GM19023 (cell line): ENCODE data around the gene BACE2.

Source experiments
- ATAC-seq: cut with Tn5 transposase; IDR thresholded peaks from one replicate; pipeline ENCODE4 v1.9.1; 2021; ENCODE audit warnings: mild to moderate bottlenecking, moderate library complexity; ENCODE audit not compliant: unreplicated experiment

BACE2 gene

DNA sequence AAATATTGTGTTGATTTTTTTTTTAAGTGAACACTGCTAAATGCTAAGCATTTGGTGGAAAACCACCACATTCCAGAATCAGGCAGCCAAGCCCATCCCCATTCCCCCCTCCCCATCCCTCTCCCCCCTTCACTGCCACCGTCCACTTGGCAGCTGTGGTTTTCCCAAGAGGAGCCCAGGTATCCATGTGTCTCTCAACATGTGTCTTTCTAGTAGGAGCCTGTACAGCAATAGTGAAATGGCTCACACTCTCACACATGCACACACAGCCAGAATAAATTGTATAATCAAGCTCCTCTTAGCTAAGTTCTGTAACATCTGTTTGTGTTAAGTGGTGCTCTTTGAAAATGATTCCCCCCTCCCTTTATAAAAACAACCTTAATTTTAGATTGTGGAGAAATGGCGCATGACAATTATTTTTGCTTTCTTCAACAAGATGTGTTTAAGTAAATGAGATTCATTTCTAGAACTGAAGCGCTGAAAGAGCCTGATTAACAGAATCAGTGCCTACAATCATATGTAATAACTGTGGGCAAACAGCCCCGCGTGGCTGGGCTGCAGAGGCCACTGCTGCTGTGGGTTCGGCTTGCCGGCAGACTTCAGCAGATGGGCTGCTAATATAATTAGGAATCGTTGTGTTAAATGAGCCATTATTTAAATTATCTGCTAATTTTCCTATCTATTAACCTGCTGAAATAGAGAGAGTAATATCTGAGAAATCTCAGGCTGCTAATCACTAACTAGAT lies 43.3 kb downstream of the BACE2 start:
- no peak for ATAC-seq

DNA sequence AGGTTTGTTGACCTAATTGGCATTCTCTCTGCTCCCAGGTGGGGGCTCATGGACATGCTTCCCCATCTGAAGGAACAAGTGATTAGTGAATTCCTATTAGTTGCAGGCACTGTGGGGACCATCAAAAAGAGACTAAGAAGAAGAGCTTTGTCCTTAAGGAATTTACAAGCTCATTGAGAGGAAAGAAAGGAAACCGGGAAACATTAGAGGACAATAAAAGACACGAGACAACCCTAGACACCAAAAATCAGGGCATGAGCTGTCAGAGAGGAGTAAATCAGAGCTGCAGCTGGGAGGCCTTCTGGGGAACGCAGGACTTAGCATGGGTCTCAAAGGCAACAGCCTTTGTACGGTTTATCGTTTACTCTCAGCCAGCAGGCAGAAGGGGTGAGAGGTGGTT lies 45.1 kb downstream of the BACE2 start:
- no peak for ATAC-seq

DNA sequence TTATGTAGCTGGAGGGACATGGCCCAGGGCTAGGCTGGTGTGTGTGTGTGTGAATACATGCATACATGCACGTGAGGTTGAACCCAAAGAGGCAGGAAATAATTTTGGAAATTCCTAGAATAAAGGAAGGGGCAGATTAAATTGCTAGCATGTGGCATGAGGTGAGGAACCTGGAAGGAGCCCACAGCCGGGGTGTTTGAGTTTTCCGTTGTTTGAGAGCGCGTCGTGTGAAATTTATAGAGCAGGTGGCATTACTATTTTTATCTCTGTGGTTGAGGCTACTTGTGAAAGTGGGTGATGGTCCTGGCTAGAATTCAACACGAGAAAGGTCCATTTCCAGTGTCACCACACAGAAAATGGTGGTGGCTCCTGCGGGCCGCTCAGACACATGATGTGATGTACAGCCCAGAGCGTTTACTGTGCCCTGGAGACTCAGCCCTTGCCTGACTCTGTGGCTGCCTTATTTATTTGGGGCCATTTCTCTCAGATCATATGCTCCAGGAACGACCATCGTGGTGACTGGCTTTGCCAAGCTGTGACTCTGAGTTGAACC lies 48.0 kb downstream of the BACE2 start:
- ATAC-seq, result no peak

DNA sequence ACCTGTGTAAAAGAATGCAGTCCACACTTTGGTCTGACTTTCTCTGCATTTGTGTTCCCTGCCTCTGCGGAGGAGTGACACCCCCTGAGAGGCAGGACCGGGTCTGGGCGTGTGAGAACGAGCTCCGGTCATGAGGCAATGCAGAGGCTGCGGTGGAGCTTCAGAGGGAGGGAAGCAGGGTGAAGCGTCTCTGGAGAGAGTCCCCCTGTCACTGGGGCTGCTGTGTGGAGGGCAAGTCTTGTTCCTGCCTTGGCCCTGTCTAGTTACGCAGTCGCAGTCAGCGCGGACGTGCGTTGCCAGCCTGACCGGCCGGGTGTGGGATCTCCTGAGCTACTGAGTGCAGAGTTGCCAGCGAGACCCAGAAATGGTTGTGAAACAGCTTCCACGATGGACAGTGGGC lies 48.5 kb downstream of the BACE2 start:
- no peak for ATAC-seq

DNA sequence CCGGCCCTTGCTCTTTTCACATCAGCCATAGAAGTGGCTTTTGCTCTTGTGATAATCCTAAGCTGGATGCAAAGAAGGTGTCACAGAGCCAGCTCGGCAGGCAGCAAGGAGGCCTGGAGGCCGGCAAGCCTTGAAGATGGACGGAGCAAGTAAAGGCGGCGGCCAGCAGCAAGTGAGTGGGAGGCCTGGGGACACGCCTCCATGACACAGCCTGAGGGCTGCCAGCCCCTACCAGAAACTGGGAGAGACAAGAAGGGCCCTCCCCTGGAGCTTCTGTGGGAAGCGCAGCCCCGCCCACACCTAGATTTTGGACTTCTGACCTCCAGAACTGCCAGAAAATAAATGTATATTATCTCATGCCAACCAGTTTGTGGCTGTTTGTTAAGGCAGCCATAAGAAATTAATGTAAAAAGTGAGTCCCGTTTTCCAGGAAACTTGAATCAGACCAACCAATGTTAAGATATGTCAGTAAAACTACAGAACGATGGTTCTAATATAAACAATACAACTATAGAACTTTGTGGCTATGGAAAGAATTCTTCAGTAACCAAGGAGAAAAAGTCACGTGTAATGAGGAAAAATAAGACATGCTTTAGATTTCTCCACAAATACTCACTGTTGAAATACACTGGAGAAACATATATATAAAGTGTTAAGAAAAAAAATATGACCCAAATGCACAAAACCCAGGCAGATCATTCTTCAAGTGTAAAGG lies 49.9 kb downstream of the BACE2 start:
- no peak for ATAC-seq

DNA sequence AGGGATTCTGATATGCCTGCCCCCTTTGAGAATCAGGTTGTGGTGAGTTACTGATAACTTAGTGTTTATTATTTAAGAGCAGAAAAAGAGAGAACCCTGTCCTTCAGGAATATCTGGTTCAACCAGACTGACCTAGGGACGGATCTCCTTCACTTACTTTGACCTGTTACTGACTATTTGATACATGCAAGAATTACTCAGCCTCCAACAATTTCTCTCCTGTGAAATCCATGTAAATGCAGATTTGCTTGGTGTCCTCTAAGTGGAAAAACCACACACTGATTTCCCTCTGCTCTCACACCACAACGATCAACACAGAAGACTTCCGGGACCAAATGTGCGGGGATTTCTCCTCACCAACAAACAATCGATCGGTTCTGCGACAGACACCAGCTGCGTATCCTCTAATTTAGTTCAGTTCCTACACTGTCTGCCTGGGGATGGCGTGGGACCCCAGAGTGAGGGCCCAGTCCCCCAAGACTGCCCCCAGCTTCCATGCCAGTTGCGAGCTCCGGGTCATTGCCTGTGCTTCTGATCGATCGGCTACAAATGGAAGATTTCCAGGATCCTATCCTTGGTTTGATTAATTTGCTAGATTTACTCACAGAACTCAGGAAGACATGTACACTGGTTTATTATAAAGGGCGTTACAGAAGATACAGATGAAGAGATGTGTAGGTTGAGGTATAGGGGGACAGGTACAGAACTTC lies 51.7 kb downstream of the BACE2 start:
- ATAC-seq, result no peak

DNA sequence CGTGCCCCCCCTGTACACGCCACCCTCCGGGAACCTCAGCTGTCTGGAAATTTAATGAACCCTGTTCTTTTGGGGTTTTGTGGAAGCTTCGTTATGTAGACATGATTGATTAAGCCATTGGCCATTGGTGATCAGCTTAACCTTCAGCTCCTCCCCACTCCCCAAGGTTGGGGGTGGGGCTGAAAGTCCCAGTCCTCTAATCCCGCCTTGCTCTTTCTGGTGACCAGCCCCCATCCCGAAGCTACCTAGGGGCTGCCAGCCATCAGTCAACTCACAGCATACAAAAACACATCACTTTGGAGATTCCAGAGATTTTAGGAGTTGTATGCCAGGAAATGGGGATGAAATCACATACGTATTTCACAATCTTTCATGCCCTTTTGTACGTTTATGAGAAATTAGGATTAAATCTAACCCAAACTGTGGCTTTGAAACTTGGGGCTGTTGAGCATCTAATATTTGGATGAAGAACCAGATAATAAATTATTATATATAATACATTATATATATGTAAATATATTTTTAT lies 52.3 kb downstream of the BACE2 start:
- ATAC-seq, result no peak

DNA sequence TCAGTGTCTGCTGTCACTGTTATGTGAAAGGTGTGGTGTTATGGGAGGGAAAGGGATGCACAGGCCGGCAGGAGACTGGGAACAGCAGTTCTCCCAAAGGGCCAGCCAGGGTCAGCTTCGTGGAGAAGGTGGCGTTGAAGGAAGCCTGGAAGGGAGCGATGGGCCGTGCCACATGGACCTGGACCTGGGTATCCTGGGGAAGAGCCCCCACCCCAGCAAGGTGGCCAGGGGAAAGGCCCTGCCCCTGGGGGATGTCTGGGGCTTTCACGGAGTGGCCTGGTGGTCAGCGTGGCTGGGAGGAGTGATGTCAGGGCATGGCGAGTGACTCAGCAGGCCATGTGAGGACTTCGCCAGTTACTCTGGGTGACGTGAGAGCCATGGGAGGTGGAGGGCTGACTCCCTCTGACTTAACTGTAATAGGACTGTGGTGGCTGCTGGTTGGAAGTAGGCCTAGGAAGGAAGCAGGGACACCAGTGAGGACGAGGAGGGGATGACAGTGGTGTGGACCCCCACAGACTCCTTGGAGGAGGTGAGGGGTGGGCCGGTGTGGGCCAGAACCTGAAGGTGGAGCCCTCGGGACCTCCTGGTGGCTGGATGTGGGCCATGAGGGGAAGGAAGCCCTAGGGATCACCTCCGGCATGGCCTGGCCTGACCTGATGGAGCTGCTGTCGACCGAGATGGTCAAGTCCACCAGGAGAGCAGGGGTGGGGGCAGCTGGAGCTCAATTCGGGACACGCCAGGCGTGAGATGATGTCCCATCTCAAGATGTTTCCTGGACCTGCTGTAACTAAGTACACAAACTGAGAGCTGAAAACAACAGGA lies 54.5 kb downstream of the BACE2 start:
- ATAC-seq, result no peak

DNA sequence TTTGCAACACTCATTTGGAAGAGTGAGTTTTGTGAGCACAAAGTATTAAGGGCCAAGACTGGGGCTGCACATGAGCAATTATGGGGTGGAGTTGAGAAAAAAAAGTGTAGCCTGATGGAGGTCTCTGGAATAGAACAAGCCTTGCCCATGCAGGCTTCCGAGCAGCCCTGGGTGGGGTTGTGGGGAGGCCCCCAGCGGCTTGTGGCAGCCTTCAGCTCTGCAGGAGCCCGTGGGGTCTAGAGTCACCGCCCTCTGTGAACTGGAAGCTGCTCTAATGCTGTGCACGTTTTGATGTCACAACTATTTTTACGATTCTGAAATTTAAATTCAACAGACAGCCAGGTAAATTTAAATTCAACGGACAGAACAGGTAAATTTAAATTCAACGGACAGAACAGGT lies 58.9 kb downstream of the BACE2 start:
- no peak for ATAC-seq

DNA sequence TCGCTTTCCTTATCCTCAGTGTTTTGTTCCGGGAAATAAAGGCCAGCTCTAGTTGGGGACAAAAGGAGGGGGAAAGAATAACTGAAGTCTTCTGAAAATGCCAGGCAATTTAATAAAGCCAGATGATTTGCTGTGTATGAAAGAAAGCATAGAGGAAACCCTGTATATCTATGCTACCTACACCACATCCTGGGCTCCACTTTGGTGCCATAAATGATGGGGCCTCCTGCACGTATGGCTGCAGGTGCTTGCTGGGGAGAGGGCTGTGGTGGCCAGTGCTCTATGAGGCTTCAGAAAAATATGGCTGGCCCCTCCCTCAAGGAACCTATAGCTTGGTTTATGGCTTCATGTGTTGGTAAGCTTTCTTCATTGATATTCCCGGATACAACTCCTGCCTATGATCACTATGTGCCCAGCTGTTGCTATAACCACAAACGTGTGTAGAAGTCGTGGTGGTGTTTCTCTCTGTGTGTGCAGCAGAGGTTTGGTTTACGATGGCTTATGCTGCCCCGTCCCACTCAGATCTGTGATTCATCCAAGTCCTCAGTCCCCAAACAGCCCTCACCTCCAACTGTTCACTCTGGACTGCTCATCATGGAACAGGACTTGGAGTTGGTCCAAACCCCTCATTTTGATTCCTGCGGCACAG lies 59.5 kb downstream of the BACE2 start:
- ATAC-seq, result no peak

DNA sequence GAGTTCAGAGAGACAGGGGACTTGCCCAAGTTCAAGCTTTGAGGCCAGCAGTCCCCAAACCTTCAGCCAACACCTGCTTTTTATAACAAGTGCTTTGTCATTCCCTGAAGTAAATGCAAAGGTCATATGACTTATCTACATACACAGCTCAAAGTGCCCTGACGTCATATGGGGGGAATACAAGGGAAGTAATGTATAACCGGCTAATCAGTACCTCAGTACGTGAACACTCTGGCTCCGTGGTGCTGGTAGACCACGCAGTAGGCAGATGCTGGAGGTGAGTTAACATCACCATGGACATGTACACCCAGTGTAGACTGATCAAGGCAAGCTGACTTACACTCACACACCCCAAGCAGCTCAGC lies 60.0 kb downstream of the BACE2 start:
- no peak for ATAC-seq

DNA sequence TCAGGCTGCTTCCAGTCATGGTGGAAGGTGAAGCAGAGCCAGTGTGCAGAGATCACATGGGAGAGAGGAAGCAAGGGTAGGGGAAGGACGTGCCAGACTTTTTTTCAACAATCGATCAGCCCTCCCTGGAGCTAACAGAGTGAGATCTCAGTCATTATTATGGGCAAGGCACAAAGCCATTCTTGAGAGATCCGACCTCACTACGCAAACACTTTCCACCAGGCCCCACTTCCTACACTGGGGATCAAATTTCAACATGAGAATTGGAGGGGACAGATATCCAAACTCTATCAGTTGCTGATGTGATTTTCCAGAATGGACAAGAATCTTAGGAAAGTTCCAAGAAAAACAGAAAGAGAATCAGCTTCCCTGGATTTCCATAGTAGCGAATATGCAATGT lies 60.5 kb downstream of the BACE2 start:
- ATAC-seq, result no peak

DNA sequence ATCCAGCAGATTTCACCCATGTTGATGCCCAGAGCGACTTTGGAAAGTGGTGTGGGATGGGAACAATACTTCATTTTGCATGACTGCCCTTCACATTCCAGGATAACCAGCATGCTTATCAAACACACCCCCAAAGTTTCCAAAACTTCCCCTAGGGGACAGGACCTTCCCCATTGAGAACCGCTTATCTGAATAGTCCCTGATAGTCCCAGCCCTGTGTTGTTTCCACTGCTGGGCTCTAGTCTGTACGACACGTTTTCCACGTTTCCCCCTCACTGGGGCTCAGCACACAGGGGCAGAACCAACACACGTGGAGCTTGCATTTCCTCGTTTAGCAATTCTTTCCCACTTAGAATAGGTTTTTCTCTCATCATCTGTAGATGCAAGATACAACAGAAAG lies 61.0 kb downstream of the BACE2 start:
- no peak for ATAC-seq

DNA sequence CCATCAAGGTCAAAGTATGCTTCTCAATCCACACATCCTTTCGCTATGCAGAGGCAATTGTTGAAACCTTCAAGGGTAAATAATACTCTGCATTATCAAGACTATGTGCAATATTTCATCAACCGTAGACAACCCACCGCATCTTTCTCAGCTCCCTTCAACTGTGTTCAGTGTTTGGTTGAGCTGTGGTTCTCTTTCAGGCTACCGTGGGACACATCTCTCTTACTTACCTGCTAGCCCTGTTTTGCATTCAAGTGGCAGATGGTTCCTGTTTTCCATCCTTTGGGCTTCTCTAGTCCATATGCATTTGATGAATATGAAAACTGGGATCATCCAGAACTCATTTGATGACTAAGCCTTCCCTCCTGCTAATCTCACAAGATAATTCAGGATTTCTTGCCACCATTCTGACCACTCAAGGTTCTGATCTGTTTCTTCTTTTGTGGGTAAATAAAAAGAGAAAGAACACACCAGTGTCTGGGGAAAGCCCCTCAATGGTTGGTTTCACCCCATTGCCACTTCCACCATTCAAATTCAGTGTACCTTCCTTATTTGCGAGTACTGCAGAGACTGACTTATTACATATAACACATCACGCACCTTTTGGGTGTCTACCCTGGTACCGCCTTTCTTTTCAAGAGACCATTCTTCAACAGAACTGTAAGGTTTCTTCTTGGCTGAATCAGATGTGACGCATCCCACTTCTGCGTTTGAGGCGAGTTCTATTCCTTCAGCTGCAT lies 61.7 kb downstream of the BACE2 start:
- no peak for ATAC-seq

DNA sequence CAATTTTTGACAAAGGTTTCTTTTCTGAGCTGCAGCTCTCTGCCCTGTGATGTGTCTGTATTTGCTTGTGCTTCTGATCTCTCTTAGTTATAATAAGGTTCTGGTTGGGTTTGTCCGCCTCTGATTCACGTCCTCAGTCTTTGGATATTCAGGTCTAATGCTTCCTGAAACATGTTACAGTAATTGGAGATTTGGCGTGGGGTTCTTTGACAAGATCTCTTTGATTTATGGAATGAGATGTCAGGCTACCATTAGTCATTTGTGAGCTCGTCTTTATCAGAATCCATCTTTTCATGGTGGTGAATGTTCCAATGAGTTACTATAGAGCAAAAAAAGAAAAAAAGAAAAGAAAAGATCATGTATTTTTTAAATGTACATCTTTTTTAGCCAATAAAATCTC lies 62.5 kb downstream of the BACE2 start:
- no peak for ATAC-seq

DNA sequence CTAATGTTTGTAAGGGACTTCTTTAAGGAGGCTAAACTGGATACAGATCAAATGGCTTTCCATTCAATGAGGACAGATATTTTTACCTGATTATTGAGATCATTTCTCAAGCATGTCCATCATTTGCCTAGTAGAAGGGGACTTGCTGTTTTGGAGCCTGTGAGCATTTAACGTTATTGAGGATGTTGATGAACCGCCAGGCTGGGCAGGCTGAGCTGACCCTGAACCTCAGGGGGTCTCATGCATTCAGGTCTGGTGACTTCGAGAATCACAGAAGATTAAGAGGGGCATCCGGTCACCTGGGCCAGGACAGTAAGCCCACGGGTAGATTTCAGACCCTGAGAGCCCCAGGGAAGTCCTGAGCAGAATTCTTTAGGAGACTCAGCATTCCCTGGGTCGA lies 63.1 kb downstream of the BACE2 start:
- ATAC-seq, result no peak

DNA sequence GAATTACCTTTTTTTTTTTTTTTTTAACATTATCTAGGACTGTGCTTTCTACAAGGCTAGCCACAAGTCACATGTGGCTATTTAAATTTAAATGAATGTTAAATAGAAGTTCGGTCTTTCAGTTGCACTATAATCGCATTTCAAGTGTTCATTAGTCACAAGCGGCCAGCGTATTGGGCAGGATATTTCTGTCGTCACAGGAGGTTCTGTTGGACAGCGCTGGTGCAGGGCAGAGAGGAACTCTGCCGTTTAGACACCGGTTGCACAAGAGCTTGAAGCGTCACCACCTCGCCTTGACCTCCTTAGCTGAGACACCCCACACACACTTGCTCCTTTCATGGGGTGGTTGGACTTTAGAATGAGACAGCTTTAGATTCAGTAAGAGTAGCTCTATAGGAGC lies 64.1 kb downstream of the BACE2 start:
- ATAC-seq, result no peak

DNA sequence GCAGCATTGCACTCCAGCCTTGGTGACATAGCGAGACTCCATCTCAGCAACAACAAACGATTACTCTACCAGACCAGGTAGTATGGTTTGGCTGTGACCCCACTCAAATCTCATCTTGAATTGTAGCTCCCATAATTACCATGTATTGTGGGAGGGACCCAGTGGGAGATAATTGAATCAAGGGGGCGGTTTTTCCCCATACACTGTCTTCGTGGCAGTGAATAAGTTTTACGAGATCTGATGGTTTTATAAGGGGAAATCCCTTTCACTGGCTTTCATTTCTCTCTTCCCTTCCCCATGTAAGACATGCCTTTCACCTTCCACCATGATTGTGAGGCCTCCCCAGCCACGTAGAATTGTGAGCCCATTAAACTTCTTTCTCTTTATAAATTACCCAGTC lies 66.0 kb downstream of the BACE2 start:
- ATAC-seq, result no peak

DNA sequence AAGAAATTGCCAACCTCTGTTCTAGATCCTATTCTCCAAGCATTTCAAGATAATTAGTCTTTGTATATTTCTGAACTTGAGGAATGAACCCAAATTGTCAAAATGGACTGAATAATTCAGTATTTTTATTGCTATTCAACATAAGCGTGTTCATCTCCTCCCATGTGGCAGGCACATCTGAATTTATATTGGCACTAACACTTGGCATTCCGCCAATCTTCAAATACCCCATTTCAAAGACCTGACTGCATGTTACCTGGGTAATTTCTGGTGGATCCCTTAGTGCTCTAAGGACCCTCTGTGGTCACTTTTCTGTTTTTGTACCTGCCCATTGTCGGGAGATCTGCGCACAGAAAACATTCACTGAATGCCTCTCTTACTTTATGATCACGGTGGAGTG lies 66.6 kb downstream of the BACE2 start:
- no peak for ATAC-seq

DNA sequence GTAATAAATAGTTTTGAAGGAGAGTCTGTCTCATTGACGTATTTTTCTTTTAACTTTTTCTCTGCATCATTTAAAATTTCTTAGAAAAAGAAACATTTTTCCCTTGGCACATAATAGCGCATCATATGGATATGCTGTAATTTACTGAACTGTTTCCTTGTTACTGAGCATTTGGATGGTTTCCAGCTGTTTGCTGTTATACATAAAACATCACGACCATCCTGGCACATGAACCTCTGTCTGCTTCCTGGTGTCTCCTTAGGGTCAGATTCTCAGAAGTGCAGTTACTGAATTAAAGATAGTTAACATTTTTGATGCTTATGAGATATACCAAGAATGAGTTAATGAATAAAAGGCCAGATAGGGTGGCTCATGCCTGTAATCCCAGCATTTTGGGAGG lies 67.2 kb downstream of the BACE2 start:
- no peak for ATAC-seq
